Activated CD4-positive, alpha-beta T cell treated with anti-CD3 and anti-CD28 coated beads, Interleukin-2, amount 50 U/mL, for 1 hour (primary cell): ENCODE results near the gene KIF6.
A peak's percentile ranks its signal among the peaks of the same experiment; 100 is the strongest.
"Not testable (repeated sequence)": the region's sequence is repeated elsewhere in the genome, so short reads cannot be mapped to it uniquely, and the experiment has no call there.

Source experiments
- DNase-seq: peaks from one replicate; pipeline ENCODE4 v3.0.0-alpha.2; 2020

Gene KIF6

GRCh38 chr6:39724787-39725631 lies at the start of gene KIF6:
Gene KIF6, minus strand, starts transcription at chr6:39725408. Its CDS starts 98 bp downstream, at chr6:39725310.
- DNase-seq = peak; percentile 72

GRCh38 chr6:39773782-39774181 lies 48.6 kb upstream of the KIF6 start:
- DNase-seq = no peak

- DNase-seq = no peak
These were observed 47.5 kb upstream of the KIF6 start for GRCh38 chr6:39772559-39773273.

GRCh38 chr6:39770446-39770845 lies 45.2 kb upstream of the KIF6 start:
- DNase-seq = no peak

- DNase-seq = no peak
These were observed 43.8 kb upstream of the KIF6 start for GRCh38 chr6:39769012-39769411.

- DNase-seq = no peak
These were observed 40.4 kb upstream of the KIF6 start for GRCh38 chr6:39765508-39766065.

- no peak for DNase-seq
These were observed 35.2 kb upstream of the KIF6 start for GRCh38 chr6:39760226-39760952.

- no peak for DNase-seq
These were observed 33.8 kb upstream of the KIF6 start for GRCh38 chr6:39758905-39759605.

- DNase-seq = no peak
These were observed 31.4 kb upstream of the KIF6 start for GRCh38 chr6:39756582-39756981.

- no peak for DNase-seq
These were observed 30.0 kb upstream of the KIF6 start for GRCh38 chr6:39755231-39755630.

- no peak for DNase-seq
These were observed 29.4 kb upstream of the KIF6 start for GRCh38 chr6:39754514-39755115.

- DNase-seq = no peak
These were observed 28.5 kb upstream of the KIF6 start for GRCh38 chr6:39753725-39754045.

GRCh38 chr6:39752835-39753724 lies 27.9 kb upstream of the KIF6 start:
- DNase-seq = no peak

- DNase-seq = no peak
These were observed 21.6 kb upstream of the KIF6 start for GRCh38 chr6:39746795-39747194.

- no peak for DNase-seq
These were observed 8.5 kb upstream of the KIF6 start for GRCh38 chr6:39733704-39734103.

- no peak for DNase-seq
These were observed 6.4 kb upstream of the KIF6 start for GRCh38 chr6:39731565-39731964.

GRCh38 chr6:39729945-39730344 lies 4.7 kb upstream of the KIF6 start:
- no peak for DNase-seq

- no peak for DNase-seq
These were observed 407 bp upstream of the KIF6 start for GRCh38 chr6:39725632-39725997.

GRCh38 chr6:39723350-39723749 lies 1.9 kb downstream of the KIF6 start:
- DNase-seq = not testable (repeated sequence)

- DNase-seq = no peak
These were observed 10.4 kb downstream of the KIF6 start for GRCh38 chr6:39714802-39715201.

GRCh38 chr6:39707962-39708683 lies 17.1 kb downstream of the KIF6 start:
- no peak for DNase-seq
